GM18499 (cell line): Measurements from ENCODE around the gene ISY1.
"Not testable (repeated sequence)": the region's sequence is repeated elsewhere in the genome, so short reads cannot be mapped to it uniquely, and the experiment has no call there.

Experiments used
- ATAC-seq: cut with Tn5 transposase; IDR thresholded peaks from one replicate; pipeline ENCODE4 v1.9.1; 2021; ENCODE audit warnings: moderate number of reproducible peaks; ENCODE audit not compliant: insufficient read depth, unreplicated experiment

ISY1 gene

DNA sequence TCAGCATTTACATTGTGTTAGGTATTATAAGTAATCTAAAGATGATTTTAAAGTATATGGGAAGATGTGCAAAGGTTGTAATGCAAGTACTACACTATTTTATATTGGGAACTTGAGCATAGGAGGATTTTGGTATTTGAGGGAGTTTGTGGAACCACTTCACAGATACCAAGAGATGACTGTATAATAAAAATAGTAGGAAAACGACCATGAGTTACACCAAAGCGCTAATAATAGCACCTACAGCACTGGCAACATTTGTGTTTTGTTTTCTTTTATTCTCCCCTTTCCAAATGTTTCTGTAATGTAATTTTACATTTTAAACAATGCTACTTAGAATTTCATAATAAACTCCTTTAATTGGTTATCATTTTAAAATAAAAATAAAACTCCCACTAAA is 12.3 kb upstream of the ISY1 start:
- no peak for ATAC-seq

- ATAC-seq: no peak
Measured at GRCh38 chr3:129166579-129167332, 5.9 kb upstream of the ISY1 start.

DNA sequence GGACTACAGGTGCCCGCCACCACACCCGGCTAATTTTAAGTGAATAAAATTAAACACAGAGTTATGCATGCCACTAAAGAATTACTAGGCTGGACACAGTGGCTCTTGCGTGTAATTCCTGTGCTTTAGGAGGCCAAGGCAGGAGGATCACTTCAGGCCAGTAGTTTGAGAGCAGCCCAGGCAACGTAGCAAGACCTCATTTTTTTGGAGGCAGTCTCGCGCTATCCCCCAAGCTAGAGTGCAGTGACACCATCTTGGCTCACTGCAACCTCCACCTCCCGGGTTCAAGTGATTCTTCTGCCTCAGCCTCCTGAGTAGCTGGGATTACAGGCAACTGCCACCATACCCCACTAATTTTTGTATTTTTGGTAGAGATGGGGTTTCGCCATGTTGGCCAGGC is 4.7 kb upstream of the ISY1 start:
- not testable (repeated sequence) for ATAC-seq

DNA sequence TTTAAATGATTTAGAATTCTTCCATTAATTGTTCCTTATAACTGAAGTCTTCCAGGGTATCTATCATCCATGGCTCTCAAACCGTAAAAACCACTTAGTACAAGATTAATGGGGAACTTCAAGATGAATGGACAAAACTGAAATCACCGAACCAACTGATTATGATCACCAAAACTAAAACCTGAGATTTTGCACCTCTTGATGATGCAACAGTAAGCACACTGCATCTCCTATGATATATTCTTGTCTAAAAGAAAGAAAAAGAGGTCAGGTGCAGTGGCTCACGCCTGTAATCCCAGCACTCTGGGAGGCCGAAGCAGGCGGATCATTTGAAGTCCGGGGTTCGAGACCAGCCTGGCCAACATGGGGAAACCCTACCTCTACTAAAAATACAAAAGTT is 3.6 kb upstream of the ISY1 start:
- ATAC-seq: no peak

DNA sequence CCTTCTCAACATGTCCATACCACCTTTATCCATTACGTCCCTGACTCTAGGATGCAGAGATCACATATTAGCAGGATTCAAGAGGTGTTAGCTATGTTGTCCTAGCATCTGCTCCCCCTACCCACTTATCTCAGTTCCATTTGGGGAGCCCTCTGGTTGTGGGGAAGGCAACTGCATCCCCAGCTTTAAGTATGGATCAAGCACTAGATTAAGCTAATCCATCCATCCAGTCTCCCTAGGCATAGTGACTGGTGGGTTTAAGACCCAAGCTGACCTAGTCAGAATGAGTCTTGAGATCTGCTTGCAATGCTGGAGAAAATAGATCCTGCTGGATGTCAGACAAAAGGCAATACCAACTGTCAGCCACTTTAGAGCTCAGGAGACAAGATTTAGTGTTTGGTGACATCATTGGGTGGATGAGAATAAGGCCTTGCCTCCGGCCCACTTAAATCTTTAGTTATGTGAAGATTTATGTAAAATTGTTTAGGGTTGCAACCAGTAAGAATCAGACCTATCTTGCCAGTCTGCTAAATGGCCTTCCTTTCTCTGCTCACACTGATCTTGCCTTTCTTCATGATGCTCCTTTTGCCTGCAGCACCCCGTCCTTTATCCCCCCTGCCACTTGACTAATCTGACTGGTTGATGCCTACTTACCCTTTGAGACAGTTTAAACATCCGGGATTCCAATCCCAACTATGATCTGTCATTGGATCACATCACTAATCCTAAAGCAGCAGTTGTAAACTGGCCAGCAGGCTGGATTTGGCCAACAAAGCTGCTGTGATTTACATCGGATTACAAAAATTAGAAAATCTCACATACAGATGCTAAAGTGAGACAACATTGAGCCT is 2.1 kb upstream of the ISY1 start:
- no peak for ATAC-seq

DNA sequence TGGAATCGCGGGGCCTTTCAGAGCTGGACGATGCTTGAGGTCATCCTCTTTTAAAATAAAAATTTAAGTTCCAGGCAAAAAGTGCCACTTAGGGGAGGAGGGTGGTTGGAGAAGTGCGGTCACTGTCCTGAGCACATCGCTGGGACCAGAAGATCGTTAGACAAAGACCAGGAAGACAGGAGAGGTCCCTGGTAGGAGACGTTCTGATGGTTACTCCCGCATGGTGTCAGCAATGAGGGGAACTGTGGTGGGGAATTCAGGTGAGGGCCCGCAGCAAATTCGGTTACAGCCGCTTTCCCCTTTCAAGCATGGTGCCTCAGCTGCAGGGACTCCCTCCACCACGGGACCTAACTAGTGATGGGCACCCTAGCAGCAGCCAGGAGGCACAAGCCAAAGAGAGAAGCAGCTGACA is 1.0 kb upstream of the ISY1 start:
- ATAC-seq: no peak

DNA sequence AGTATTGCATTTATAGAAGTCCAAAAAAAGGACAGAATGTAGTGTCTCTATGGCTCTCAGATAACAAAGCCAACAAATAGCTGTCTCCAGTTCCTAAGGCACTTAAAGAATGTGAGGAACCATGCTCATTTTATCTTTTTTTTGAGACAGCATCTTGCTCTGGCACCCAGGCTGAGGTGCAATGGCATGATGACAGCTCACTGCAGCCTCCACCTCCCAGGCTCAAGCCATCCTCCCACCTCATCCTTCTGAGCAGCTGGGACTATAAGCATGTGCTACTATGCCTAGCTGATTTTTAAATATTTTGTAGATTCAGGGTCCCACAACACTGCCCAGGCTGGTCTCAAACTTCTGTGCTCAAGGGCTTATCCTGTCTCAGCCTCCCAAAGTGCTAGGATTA is 16.1 kb downstream of the ISY1 start:
- ATAC-seq: no peak

DNA sequence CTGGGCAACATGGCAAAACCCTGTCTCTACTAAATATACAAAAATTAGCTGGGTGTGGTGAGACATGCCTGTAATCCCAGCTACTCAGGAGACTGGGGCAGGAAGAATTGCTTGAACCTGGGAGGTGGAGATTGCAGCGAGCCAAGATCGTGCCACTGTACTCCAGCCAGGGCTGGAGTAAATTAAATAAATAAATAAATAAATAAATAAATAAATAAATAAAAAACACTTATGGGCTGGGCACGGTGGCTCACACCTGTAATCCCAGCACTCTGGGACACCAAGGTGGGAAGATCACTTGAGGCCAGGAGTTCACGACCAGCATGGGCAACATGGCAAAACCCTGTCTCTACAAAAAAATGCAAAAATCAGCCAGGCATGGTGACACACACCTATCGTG is 19.9 kb downstream of the ISY1 start:
- not testable (repeated sequence) for ATAC-seq

DNA sequence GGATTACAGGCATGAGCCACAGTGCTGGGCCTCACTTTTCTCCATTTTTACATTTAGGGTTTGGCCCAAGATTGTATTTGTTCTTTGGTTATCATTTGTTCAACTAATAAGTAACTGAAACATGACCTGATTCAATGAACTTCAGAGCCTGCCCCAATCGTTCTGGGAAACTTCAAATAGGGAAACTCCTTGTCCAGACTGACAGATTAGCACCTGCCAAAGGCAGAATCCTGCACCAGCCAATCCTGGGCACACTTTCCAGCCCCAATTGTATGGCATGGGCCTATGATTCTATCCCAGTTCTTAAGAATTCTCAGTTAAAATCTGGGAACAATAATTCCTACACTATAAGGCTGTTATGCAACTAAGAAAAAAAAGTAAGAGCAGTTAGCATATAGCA is 21.0 kb downstream of the ISY1 start:
- no peak for ATAC-seq

DNA sequence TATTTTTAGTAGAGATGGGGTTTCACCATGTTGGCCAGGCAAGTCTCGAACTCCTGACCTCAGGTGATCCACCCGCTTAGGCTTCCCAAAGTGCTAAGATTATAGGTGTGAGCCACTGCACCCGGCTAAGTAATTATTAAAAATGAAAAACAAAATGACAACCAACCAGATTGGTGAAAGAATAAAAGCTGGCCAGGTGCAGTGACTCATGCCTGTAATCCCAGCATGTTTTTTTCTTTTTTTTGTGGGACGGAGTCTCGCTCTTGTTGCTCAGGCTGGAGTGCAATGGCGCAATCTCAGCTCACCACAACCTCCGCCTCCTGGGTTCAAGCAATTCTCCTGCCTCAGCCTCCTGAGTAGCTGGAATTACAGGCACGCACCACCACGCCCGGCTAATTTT is 24.6 kb downstream of the ISY1 start:
- ATAC-seq: not testable (repeated sequence)

DNA sequence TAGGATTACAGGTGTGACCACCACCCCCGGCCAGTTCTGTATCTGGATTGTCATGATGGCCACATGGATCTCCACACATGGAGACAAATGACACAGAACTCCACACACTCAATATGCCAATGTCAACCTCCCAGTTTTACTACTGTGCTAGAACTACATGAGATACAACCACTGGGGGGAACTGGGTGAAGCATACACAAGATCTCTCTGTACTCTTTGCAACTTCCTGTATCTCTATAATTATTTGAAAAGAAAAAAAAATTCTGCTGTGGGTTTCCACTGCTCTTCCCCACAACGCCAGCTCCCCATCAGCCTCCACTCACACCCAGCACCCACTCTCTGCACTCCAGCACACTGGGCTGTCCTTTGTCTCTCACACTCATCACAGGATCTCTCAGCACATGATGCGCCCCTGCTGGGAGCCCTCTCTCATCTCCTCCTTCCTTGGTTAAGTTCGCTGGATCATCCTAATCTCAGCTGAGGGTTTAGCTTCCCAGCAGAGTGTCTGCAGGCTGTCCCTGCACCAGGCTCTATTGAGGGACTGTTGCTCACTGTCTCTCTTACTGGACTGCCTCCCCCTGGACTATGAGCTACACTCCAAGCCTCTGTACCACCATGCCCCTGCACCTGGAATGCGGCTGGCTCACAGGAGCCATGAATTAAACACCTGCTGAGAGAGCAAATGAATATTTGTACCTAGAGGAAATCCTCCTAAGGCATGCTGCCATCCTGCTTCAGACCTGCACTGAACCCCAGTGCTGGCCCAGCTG is 28.6 kb downstream of the ISY1 start:
- no peak for ATAC-seq

DNA sequence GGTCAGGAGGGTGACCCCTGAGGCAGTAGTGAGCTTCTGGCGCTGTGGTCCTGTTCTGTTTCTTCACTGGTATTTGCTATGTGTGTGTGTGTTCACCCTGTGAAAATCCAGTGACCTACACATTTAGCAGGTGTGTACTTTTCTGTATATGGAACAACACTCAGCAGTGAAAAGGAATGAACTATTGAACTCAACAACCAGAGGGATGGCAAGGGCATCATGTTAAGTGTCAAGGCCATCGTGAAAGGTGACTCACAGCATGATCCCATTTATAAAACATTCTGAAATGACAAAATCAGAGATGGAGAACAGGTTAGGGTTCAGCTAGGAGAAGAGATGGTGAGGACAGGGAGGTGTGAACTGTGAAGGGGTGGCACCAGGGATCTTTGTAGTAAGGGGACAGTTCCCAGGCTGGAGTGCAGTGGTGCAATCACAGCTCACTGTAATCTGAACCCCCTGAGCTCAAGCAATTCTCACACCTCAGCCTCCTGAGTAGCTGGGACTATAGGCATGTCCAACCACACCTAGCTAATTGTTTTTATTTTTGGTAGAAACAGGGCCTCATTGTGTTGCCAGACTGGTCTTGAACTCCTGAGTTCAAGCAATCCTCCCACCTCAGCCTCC is 29.3 kb downstream of the ISY1 start:
- no peak for ATAC-seq

GRCh38 chr3:129130291-129130813 is 30.5 kb downstream of the ISY1 start:
- no peak for ATAC-seq

DNA sequence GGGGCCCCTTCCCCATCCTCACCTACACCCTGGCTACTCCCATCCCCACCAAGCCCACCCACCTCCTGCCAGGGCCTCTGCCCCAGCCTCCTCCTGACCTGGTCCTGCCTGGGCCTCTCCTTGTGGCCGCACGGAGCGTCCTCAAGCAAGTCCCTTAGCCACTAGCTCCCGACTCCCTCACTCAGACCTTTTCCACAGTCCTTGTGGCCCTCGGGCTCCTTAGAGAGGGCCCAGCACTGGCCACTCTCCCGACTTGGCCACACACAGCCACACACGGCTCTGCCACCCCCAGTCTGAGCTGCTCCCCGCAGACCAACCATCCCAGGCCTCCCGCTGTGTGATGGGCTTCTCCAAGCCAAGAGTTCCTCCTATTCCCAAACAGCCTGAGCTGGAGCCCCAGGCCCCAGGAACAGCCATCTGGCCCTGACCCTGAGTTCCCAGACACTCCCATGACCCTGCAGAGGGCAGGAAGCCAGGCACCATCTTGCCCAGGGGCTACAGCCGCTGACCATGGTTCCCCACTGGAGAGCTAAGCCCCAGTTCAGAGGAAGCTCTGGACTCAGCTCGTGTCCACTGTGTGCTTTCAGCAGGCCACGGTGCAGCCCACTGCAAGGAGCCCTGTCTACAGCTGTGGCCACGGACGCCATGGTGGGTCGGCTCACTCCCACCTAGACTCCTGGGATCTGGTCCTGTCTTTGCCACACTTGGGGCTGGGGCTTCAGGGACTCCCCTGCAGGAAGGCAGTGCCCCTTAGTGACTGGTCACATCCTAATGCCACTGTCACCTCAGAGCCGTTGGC is 32.3 kb downstream of the ISY1 start:
- ATAC-seq: no peak

DNA sequence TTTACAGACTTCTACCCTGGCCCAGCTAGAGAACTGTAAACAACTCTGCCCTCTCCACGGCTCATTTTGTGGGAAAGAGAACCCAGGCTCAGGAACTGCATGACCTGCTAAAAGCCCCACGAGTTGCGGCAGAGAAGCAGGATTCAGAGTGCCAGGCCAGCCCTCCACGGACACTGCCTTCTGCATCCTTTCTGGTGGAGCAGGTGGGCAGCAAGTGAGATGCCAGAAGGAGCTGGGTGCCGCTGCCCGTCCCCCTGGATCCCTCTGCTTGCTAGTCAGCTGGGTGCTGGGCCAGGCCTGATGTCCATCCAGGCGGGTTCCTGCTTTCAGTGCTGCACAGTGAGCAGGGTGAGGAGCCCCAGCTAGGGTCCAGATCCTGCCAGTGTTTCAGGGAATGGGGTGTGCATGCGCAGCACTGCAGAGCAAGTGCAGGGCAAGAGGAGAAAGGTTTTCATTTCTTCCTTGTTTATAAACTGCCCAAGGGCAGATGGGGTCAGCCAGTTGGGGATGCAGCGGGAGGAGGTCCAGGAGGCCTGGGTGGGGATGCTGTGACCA is 34.1 kb downstream of the ISY1 start:
- no peak for ATAC-seq

- no peak for ATAC-seq
Measured at GRCh38 chr3:129123314-129124060, 37.4 kb downstream of the ISY1 start.

DNA sequence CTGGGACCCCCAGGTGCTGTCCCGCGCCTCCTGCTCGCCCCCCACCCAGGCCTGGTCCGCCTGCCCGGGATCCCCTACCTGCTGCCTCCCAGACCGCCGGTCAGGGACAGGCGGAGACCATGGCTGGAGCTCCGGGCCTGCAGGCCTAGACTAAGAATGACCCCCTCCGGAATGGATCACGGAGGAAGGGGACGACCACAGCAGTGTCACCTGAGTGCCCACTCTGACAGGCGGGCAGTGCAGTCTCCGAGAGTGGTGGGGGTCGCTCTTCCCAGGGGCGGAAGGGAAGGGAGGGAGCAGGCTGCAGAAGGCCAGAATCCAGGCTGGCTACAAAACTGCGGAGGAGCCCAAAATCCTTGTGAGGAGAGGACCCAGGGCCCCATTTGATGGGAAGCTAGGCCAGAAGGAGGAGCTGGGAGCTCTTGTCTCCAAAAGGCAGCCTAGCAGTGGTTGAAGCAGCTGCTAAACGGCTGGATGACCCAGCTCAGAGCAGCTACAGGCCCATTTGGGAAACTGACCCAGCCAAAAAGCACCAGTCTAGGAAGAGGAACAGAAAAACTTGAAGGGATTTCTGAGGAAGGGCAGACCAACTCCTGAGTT is 38.4 kb downstream of the ISY1 start:
- ATAC-seq: no peak

- ATAC-seq: no peak
Measured at GRCh38 chr3:129121792-129122411, 39.0 kb downstream of the ISY1 start, which contains the start of gene RAB43. RAB43 (minus strand) TSS chr3:129121804; CDS start chr3:129121489, 315 bp downstream.
